Neural cell (in vitro differentiated cells): Measurements from ENCODE around the gene SLC10A7. TPM values are rescaled to one million over a fixed set of nuclear protein-coding genes. Genes with fewer than 3 reads are reported as not detected.

ENCODE experiments used
- H2AFZ ChIP-seq: fragments of 200-600, 300-800 bp; sonication (generic), shearing (Covaris generic); 2 replicates; pipeline ENCODE4 v1.6.0; 2014; ENCODE audit warnings: low read depth, mild to moderate bottlenecking, antibody characterized with exemption, low read length, moderate library complexity
- H3F3A ChIP-seq: fragments of 200-600 bp; shearing (Covaris generic); 2 replicates; pipeline ENCODE4 v1.6.1; 2016; ENCODE audit warnings: mild to moderate bottlenecking, moderate library complexity, mixed read lengths, antibody characterized with exemption, low read length; ENCODE audit not compliant: insufficient read depth, poor library complexity, severe bottlenecking
- H3K27ac ChIP-seq: fragments of 200-600, 300-800 bp; sonication (generic), shearing (Covaris generic); 2 replicates; pipeline ENCODE4 v1.5.1; 2014; ENCODE audit warnings: mild to moderate bottlenecking, low read length, moderate library complexity
- H3K27me3 ChIP-seq: fragments of 300-800, 200-600 bp; sonication (generic), shearing (Covaris generic); 2 replicates; pipeline ENCODE4 v1.6.0; 2014; ENCODE audit warnings: mild to moderate bottlenecking, low read depth, low read length, moderate library complexity; ENCODE audit not compliant: insufficient read depth
- H3K36me3 ChIP-seq: fragments of 300-800, 200-600 bp; sonication (generic), shearing (Covaris generic); 2 replicates; pipeline ENCODE4 v1.5.1; 2014; ENCODE audit warnings: mild to moderate bottlenecking, antibody characterized with exemption, low read length, moderate library complexity; ENCODE audit not compliant: insufficient read depth
- H3K4me2 ChIP-seq: fragments of 300-800, 200-600 bp; sonication (generic), shearing (Covaris generic); 2 replicates; pipeline ENCODE4 v1.6.0; 2014; ENCODE audit warnings: mild to moderate bottlenecking, low read length
- H3K4me3 ChIP-seq: fragments of 300-800, 200-600 bp; sonication (generic), shearing (Covaris generic); 2 replicates; pipeline ENCODE4 v1.5.1; 2014; ENCODE audit warnings: mild to moderate bottlenecking, low read length, moderate library complexity
- H3K79me2 ChIP-seq: fragments of 200-600 bp; shearing (Covaris generic); replicated peaks from 2 replicates; pipeline ENCODE4 v1.6.0; 2014; ENCODE audit warnings: mild to moderate bottlenecking, low read length, moderate library complexity; ENCODE audit not compliant: insufficient read depth
- H3K9ac ChIP-seq: fragments of 300-800, 200-600 bp; sonication (generic), shearing (Covaris generic); 2 replicates; pipeline ENCODE4 v1.6.1; 2016; ENCODE audit warnings: mild to moderate bottlenecking, low read length, mixed read lengths
- H3K9me2 ChIP-seq: fragments of 200-600 bp; shearing (Covaris generic); 2 replicates; pipeline ENCODE4 v1.6.1; 2016; ENCODE audit warnings: mild to moderate bottlenecking, low read length, mixed read lengths; ENCODE audit not compliant: insufficient read depth
- H3K9me3 ChIP-seq: fragments of 200-600, 300-800 bp; sonication (generic), shearing (Covaris generic); 2 replicates; pipeline ENCODE4 v1.6.1; 2016; ENCODE audit warnings: mild to moderate bottlenecking, mixed run types, low read length, moderate library complexity, mixed read lengths
- H4K20me1 ChIP-seq: fragments of 200-600 bp; shearing (Covaris generic); 2 replicates; pipeline ENCODE4 v1.6.1; 2016; ENCODE audit warnings: mild to moderate bottlenecking, mixed run types; ENCODE audit not compliant: insufficient read depth
- CTCF ChIP-seq: fragments of 450-650 bp; IDR thresholded peaks from 2 replicates; pipeline ENCODE4 v1.5.1; 2014; ENCODE audit warnings: antibody characterized with exemption, mild to moderate bottlenecking, moderate library complexity; ENCODE audit not compliant: poor library complexity, severe bottlenecking
- EP300 ChIP-seq: fragments of 450-650 bp; conservative IDR thresholded peaks from 2 replicates; pipeline ENCODE4 v1.6.1; 2014; ENCODE audit warnings: antibody characterized with exemption, mild to moderate bottlenecking, moderate library complexity; ENCODE audit not compliant: poor library complexity, severe bottlenecking
- EZH2 ChIP-seq: fragments of 200-600, 300-800 bp; shearing (Covaris generic), sonication (generic); IDR thresholded peaks from 2 replicates; pipeline ENCODE4 v1.6.1; 2014; ENCODE audit warnings: antibody characterized with exemption, low read length, borderline replicate concordance, mild to moderate bottlenecking; ENCODE audit not compliant: insufficient read depth, poor library complexity, severe bottlenecking
- MXI1 ChIP-seq: fragments of 450-650 bp; conservative IDR thresholded peaks from 2 replicates; pipeline ENCODE4 v1.6.1; 2014; ENCODE audit warnings: antibody characterized with exemption, mild to moderate bottlenecking; ENCODE audit not compliant: poor library complexity, severe bottlenecking
- POLR2AphosphoS5 ChIP-seq: IDR thresholded peaks from 2 replicates; pipeline ENCODE4 v1.6.1; 2012
- RAD21 ChIP-seq: fragments of 450-650 bp; conservative IDR thresholded peaks from 2 replicates; pipeline ENCODE4 v1.6.1; 2014; ENCODE audit warnings: antibody characterized with exemption, mild to moderate bottlenecking, moderate library complexity
- REST ChIP-seq: IDR thresholded peaks from 2 replicates; pipeline ENCODE4 v1.6.1; 2012; ENCODE audit warnings: borderline replicate concordance
- SMC3 ChIP-seq: fragments of 450-650 bp; conservative IDR thresholded peaks from 2 replicates; pipeline ENCODE4 v1.6.1; 2014; ENCODE audit warnings: antibody characterized with exemption, mild to moderate bottlenecking, moderate library complexity; ENCODE audit not compliant: poor library complexity
- TAF1 ChIP-seq: IDR thresholded peaks from 2 replicates; pipeline ENCODE4 v1.6.1; 2012; ENCODE audit warnings: low read depth
- polyA plus RNA-seq: library from polyadenylated mRNA; depleted of rRNA; stranded (reverse); fragments of >200 nt; gene quantifications from 2 replicates; pipeline ENCODE4 v1.2.3, GENCODE V29; 2014

The SLC10A7 gene
- polyA plus RNA-seq, 1 donor from 2014 or later, result 5.5 TPM

- no peak for TF ChIP-seq MXI1
- no peak for TF ChIP-seq POLR2AphosphoS5
These were observed 193.7 kb downstream of the SLC10A7 start (continued) for GRCh38 chr4:146327859-146328650.

GRCh38 chr4:146318894-146319293 is 202.8 kb downstream of the SLC10A7 start:
- H3K27me3 ChIP-seq, result no peaks in the 10 kb centered on the region
- H3K79me2 ChIP-seq, result no peaks in the 10 kb centered on the region
- H3K4me3 ChIP-seq, result no peak overlapping the region
- H2AFZ ChIP-seq, result no peak overlapping the region
- no peaks in the 10 kb centered on the region for H3F3A ChIP-seq
- TF ChIP-seq POLR2AphosphoS5, result no peak
- no peak for TF ChIP-seq EP300
- no peak for TF ChIP-seq MXI1
- TF ChIP-seq REST, result no peak
- no peak for TF ChIP-seq EZH2
- no peak for TF ChIP-seq TAF1
- TF ChIP-seq CTCF, result no peak
- no peaks in the 10 kb centered on the region for H3K9me2 ChIP-seq
- H3K4me2 ChIP-seq, result no peak overlapping the region
- no peak overlapping the region for H3K27ac ChIP-seq
- no peak overlapping the region for H3K9ac ChIP-seq
- no peaks in the 10 kb centered on the region for H3K36me3 ChIP-seq
- no peaks in the 10 kb centered on the region for H4K20me1 ChIP-seq
- no peaks in the 10 kb centered on the region for H3K9me3 ChIP-seq

DNA sequence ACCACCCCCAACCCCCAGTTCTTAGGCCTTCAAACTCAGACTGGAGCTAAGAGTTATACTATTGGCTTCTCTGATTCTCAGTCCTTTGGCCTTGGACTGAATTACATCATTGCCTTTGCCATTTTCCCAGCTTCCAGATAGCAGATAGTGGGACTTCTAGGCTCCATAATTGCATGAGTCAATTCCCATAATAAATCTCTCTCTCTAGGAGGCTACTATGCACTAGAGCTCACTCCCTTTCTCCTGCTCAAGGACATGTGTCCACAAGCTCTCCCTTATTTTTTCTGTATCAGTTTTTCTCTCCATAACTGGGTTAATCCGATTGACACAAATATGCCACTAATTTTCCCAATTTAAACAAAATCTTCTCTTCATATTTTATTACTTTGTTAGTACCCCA is 204.0 kb downstream of the SLC10A7 start:
- Histone ChIP-seq H3F3A (no peaks in the 10 kb centered on the region), H3K9me2 (no peaks in the 10 kb centered on the region), H3K27me3 (no peaks in the 10 kb centered on the region), H3K4me3 (no peak overlapping the region), H3K27ac (no peak overlapping the region), H2AFZ (no peak overlapping the region), H3K9ac (no peak overlapping the region), H3K79me2 (no peaks in the 10 kb centered on the region), H3K4me2 (no peak overlapping the region), H3K36me3 (no peaks in the 10 kb centered on the region), H4K20me1 (no peaks in the 10 kb centered on the region), H3K9me3 (no peaks in the 10 kb centered on the region)
- TF ChIP-seq TAF1, result no peak
- no peak for TF ChIP-seq EZH2
- TF ChIP-seq CTCF, result no peak
- no peak for TF ChIP-seq SMC3
- TF ChIP-seq MXI1, result no peak
- no peak for TF ChIP-seq POLR2AphosphoS5
- TF ChIP-seq REST, result no peak
- TF ChIP-seq RAD21, result no peak
- TF ChIP-seq EP300, result no peak
